OCI-LY3 (cell line): ENCODE data around the gene RELL1.

ENCODE experiments used
- EZH2phosphoT487 ChIP-seq: fragments of 200-600 bp; shearing (Covaris generic); IDR thresholded peaks from 2 replicates; pipeline ENCODE4 v1.6.1; 2018; ENCODE audit warnings: antibody characterized with exemption, mixed run types, low read depth
- TF ChIP-seq, protein P1 (sequence below): fragments of 200-600, 300-600 bp; sonication (generic); IDR thresholded peaks from 2 replicates; pipeline ENCODE4 v1.5.1; 2014; ENCODE audit warnings: antibody characterized with exemption, low read length, low read depth

DNA sequence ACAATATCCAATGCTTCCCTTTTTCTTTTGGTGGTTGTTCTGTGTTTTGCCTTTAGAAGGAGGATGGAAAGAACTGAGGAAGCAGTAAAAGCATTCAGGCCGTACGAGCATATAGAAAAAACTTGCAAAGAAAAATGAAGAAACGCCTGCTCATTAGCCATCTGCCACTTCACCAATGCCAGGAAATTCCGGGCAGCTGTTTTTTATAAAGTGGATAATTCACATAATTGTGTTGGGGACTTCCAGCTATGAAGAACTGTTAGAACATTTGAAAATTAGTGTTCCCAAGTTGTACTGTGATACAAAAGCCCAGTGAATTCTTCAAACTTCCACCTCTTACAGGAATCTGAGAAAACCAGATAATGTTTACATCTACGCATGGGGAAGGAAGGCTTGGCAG is 11.7 kb downstream of the RELL1 start:
- TF ChIP-seq, protein P1, sequence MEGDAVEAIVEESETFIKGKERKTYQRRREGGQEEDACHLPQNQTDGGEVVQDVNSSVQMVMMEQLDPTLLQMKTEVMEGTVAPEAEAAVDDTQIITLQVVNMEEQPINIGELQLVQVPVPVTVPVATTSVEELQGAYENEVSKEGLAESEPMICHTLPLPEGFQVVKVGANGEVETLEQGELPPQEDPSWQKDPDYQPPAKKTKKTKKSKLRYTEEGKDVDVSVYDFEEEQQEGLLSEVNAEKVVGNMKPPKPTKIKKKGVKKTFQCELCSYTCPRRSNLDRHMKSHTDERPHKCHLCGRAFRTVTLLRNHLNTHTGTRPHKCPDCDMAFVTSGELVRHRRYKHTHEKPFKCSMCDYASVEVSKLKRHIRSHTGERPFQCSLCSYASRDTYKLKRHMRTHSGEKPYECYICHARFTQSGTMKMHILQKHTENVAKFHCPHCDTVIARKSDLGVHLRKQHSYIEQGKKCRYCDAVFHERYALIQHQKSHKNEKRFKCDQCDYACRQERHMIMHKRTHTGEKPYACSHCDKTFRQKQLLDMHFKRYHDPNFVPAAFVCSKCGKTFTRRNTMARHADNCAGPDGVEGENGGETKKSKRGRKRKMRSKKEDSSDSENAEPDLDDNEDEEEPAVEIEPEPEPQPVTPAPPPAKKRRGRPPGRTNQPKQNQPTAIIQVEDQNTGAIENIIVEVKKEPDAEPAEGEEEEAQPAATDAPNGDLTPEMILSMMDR, result no peak
- TF ChIP-seq EZH2phosphoT487, result no peak
